ENCODE data around the gene MYO5B. TPM values are rescaled to one million over a fixed set of nuclear protein-coding genes. Genes with fewer than 3 reads are reported as not detected.

MYO5B gene
- polyA plus RNA-seq, 1 donor from 2014 or later = 0.42 TPM

DNA sequence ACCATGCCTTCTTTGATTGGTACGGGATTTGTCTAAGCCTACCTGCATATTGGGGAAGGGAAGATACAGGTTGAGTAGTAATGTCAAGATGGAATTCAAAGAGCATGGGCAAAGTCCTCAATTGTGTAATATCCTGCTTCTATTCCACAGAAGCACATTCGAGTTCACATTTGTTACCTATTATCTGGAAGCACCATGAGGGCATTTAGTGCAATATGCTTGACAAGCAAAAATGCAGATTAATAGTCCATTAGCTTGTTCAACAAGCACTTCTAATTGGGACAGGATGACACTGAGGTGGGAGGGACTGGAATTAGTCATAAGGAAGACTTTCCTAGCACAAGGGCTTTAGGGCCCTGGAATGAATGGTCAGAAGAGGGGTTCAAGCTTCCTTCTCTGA lies 40.5 kb downstream of the MYO5B start:
- TF ChIP-seq SMC3 (conservative IDR thresholded peaks at IDR 0.05; ENCODE audit: poor library complexity) (no peak), RAD21 (conservative IDR thresholded peaks at IDR 0.05) (no peak), EP300 (conservative IDR thresholded peaks at IDR 0.05; ENCODE audit: poor library complexity, severe bottlenecking) (no peak), TAF1 (IDR thresholded peaks at IDR 0.05; ENCODE audit: low read depth) (no peak), EZH2 (IDR thresholded peaks at IDR 0.05; ENCODE audit: borderline replicate concordance, insufficient read depth, low read length, poor library complexity, severe bottlenecking) (no peak), POLR2AphosphoS5 (IDR thresholded peaks at IDR 0.05) (no peak), MXI1 (conservative IDR thresholded peaks at IDR 0.05; ENCODE audit: poor library complexity, severe bottlenecking) (no peak)
- TF ChIP-seq, protein P1, sequence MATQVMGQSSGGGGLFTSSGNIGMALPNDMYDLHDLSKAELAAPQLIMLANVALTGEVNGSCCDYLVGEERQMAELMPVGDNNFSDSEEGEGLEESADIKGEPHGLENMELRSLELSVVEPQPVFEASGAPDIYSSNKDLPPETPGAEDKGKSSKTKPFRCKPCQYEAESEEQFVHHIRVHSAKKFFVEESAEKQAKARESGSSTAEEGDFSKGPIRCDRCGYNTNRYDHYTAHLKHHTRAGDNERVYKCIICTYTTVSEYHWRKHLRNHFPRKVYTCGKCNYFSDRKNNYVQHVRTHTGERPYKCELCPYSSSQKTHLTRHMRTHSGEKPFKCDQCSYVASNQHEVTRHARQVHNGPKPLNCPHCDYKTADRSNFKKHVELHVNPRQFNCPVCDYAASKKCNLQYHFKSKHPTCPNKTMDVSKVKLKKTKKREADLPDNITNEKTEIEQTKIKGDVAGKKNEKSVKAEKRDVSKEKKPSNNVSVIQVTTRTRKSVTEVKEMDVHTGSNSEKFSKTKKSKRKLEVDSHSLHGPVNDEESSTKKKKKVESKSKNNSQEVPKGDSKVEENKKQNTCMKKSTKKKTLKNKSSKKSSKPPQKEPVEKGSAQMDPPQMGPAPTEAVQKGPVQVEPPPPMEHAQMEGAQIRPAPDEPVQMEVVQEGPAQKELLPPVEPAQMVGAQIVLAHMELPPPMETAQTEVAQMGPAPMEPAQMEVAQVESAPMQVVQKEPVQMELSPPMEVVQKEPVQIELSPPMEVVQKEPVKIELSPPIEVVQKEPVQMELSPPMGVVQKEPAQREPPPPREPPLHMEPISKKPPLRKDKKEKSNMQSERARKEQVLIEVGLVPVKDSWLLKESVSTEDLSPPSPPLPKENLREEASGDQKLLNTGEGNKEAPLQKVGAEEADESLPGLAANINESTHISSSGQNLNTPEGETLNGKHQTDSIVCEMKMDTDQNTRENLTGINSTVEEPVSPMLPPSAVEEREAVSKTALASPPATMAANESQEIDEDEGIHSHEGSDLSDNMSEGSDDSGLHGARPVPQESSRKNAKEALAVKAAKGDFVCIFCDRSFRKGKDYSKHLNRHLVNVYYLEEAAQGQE (IDR thresholded peaks at IDR 0.05; ENCODE audit: borderline replicate concordance) = no peak
- TF ChIP-seq, protein P2, sequence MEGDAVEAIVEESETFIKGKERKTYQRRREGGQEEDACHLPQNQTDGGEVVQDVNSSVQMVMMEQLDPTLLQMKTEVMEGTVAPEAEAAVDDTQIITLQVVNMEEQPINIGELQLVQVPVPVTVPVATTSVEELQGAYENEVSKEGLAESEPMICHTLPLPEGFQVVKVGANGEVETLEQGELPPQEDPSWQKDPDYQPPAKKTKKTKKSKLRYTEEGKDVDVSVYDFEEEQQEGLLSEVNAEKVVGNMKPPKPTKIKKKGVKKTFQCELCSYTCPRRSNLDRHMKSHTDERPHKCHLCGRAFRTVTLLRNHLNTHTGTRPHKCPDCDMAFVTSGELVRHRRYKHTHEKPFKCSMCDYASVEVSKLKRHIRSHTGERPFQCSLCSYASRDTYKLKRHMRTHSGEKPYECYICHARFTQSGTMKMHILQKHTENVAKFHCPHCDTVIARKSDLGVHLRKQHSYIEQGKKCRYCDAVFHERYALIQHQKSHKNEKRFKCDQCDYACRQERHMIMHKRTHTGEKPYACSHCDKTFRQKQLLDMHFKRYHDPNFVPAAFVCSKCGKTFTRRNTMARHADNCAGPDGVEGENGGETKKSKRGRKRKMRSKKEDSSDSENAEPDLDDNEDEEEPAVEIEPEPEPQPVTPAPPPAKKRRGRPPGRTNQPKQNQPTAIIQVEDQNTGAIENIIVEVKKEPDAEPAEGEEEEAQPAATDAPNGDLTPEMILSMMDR (IDR thresholded peaks at IDR 0.05; ENCODE audit: poor library complexity, severe bottlenecking) = no peak
- H3K9me2 ChIP-seq (ENCODE audit: insufficient read depth, low read length) = no peaks in the 10 kb centered on the region
- no peaks in the 10 kb centered on the region for H3K79me2 ChIP-seq (replicated peaks; ENCODE audit: insufficient read depth, low read length)
- H3K36me3 ChIP-seq (ENCODE audit: insufficient read depth, low read length) = no peaks in the 10 kb centered on the region
- no peaks in the 10 kb centered on the region for H4K20me1 ChIP-seq (ENCODE audit: insufficient read depth)
- H2AFZ ChIP-seq (ENCODE audit: low read depth, low read length) = no peak overlapping the region
- H3K9ac ChIP-seq (ENCODE audit: low read length) = no peak overlapping the region
- H3K4me2 ChIP-seq (ENCODE audit: low read length) = no peak overlapping the region
- no peak overlapping the region for H3K4me3 ChIP-seq (ENCODE audit: low read length)
- H3F3A ChIP-seq (ENCODE audit: insufficient read depth, low read length, poor library complexity, severe bottlenecking) = no peaks in the 10 kb centered on the region
- no peaks in the 10 kb centered on the region for H3K9me3 ChIP-seq (ENCODE audit: low read length)
- H3K27me3 ChIP-seq (ENCODE audit: insufficient read depth, low read depth, low read length) = no peaks in the 10 kb centered on the region
- H3K27ac ChIP-seq (ENCODE audit: low read length) = no peak overlapping the region

DNA sequence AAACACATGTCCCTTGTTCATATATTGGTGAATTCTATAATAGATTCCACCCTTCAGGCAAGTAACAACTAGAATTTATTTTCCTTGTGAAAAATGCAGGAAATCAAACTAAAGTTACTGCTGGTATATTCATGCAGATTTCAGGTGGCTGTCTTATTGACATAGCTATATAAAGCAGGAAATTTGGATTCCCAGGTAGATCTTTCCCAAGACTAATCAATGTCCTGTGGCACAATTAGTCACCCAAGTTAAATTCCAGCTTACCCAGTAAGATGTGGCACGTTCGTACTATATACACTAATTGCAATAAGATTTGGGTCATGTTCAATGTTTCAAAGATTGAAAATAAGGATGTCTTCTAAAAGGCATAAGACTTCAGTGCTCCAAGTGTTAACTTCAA lies 42.0 kb downstream of the MYO5B start:
- no peaks in the 10 kb centered on the region for H3K9me2 ChIP-seq (ENCODE audit: insufficient read depth, low read length)
- no peak overlapping the region for H3K27ac ChIP-seq (ENCODE audit: low read length)
- H3K4me3 ChIP-seq (ENCODE audit: low read length) = no peak overlapping the region
- no peaks in the 10 kb centered on the region for H3K79me2 ChIP-seq (replicated peaks; ENCODE audit: insufficient read depth, low read length)
- no peaks in the 10 kb centered on the region for H3K27me3 ChIP-seq (ENCODE audit: insufficient read depth, low read depth, low read length)
- TF ChIP-seq SMC3 (conservative IDR thresholded peaks at IDR 0.05; ENCODE audit: poor library complexity) (no peak), TAF1 (IDR thresholded peaks at IDR 0.05; ENCODE audit: low read depth) (no peak), MXI1 (conservative IDR thresholded peaks at IDR 0.05; ENCODE audit: poor library complexity, severe bottlenecking) (no peak), EP300 (conservative IDR thresholded peaks at IDR 0.05; ENCODE audit: poor library complexity, severe bottlenecking) (no peak), RAD21 (conservative IDR thresholded peaks at IDR 0.05) (no peak), EZH2 (IDR thresholded peaks at IDR 0.05; ENCODE audit: borderline replicate concordance, insufficient read depth, low read length, poor library complexity, severe bottlenecking) (no peak), POLR2AphosphoS5 (IDR thresholded peaks at IDR 0.05) (no peak)
- TF ChIP-seq, protein P1 (IDR thresholded peaks at IDR 0.05; ENCODE audit: borderline replicate concordance) = no peak
- TF ChIP-seq, protein P2 (IDR thresholded peaks at IDR 0.05; ENCODE audit: poor library complexity, severe bottlenecking) = no peak
- H4K20me1 ChIP-seq (ENCODE audit: insufficient read depth) = no peaks in the 10 kb centered on the region
- H3K9ac ChIP-seq (ENCODE audit: low read length) = no peak overlapping the region
- H3K36me3 ChIP-seq (ENCODE audit: insufficient read depth, low read length) = no peaks in the 10 kb centered on the region
- no peaks in the 10 kb centered on the region for H3K9me3 ChIP-seq (ENCODE audit: low read length)
- H2AFZ ChIP-seq (ENCODE audit: low read depth, low read length) = no peak overlapping the region
- H3F3A ChIP-seq (ENCODE audit: insufficient read depth, low read length, poor library complexity, severe bottlenecking) = no peaks in the 10 kb centered on the region
- H3K4me2 ChIP-seq (ENCODE audit: low read length) = no peak overlapping the region
